ENCODE measurements around the gene STAB1.

DNA sequence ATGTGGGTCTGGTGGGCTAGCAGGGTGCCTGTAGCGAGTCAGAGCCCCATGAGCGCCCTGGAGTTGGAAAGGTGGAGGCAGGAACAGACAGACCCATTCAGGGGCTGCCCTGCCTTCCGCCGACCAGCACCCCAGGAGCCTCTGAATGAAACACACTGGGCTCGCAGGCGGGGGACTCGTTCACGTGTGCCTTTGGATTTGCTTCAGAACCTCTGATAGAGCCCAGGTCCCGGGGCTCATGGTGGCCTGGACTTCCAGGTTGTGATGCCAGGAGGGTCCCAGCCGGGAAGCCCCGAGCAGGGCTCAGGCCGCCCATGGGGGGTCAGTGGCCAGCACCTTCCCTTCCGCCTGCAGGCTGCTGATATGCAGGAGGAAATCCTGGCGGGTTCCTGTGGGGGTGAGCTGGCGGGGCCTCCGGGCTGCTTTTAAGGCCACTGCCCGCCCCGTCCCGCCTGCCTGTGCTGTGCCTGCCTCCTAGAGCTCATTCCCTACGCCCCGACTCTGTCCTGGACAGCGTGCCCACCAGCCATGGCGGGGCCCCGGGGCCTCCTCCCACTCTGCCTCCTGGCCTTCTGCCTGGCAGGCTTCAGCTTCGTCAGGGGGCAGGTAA lies at the start of gene STAB1:
- TF ChIP-seq, protein P1, sequence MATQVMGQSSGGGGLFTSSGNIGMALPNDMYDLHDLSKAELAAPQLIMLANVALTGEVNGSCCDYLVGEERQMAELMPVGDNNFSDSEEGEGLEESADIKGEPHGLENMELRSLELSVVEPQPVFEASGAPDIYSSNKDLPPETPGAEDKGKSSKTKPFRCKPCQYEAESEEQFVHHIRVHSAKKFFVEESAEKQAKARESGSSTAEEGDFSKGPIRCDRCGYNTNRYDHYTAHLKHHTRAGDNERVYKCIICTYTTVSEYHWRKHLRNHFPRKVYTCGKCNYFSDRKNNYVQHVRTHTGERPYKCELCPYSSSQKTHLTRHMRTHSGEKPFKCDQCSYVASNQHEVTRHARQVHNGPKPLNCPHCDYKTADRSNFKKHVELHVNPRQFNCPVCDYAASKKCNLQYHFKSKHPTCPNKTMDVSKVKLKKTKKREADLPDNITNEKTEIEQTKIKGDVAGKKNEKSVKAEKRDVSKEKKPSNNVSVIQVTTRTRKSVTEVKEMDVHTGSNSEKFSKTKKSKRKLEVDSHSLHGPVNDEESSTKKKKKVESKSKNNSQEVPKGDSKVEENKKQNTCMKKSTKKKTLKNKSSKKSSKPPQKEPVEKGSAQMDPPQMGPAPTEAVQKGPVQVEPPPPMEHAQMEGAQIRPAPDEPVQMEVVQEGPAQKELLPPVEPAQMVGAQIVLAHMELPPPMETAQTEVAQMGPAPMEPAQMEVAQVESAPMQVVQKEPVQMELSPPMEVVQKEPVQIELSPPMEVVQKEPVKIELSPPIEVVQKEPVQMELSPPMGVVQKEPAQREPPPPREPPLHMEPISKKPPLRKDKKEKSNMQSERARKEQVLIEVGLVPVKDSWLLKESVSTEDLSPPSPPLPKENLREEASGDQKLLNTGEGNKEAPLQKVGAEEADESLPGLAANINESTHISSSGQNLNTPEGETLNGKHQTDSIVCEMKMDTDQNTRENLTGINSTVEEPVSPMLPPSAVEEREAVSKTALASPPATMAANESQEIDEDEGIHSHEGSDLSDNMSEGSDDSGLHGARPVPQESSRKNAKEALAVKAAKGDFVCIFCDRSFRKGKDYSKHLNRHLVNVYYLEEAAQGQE (IDR thresholded peaks at IDR 0.05; ENCODE audit: unreplicated experiment), result no peak
- TF ChIP-seq, protein P2, sequence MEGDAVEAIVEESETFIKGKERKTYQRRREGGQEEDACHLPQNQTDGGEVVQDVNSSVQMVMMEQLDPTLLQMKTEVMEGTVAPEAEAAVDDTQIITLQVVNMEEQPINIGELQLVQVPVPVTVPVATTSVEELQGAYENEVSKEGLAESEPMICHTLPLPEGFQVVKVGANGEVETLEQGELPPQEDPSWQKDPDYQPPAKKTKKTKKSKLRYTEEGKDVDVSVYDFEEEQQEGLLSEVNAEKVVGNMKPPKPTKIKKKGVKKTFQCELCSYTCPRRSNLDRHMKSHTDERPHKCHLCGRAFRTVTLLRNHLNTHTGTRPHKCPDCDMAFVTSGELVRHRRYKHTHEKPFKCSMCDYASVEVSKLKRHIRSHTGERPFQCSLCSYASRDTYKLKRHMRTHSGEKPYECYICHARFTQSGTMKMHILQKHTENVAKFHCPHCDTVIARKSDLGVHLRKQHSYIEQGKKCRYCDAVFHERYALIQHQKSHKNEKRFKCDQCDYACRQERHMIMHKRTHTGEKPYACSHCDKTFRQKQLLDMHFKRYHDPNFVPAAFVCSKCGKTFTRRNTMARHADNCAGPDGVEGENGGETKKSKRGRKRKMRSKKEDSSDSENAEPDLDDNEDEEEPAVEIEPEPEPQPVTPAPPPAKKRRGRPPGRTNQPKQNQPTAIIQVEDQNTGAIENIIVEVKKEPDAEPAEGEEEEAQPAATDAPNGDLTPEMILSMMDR (conservative IDR thresholded peaks at IDR 0.05; ENCODE audit: low read depth in 2 of 2), result no peak
- TF ChIP-seq POLR2AphosphoS5 (IDR thresholded peaks at IDR 0.05; ENCODE audit: low read depth) (no peak), EZH2 (IDR thresholded peaks at IDR 0.05; ENCODE audit: low read depth, unreplicated experiment) (no peak), JUNB (IDR thresholded peaks at IDR 0.05; ENCODE audit: unreplicated experiment) (no peak), EZH2phosphoT487 (IDR thresholded peaks at IDR 0.05; ENCODE audit: unreplicated experiment) (no peak), NANOG (IDR thresholded peaks at IDR 0.05; ENCODE audit: borderline replicate concordance) (no peak), STAT1 (IDR thresholded peaks at IDR 0.05; ENCODE audit: unreplicated experiment) (no peak), CREB1 (CRISPR knock-in tag; IDR thresholded peaks at IDR 0.05; ENCODE audit: low read depth) (no peak), ZNF331 (CRISPR knock-in tag; IDR thresholded peaks at IDR 0.05; ENCODE audit: low read depth) (no peak), ZNF114 (CRISPR knock-in tag; IDR thresholded peaks at IDR 0.05) (no peak)
- TF ChIP-seq, protein P3, sequence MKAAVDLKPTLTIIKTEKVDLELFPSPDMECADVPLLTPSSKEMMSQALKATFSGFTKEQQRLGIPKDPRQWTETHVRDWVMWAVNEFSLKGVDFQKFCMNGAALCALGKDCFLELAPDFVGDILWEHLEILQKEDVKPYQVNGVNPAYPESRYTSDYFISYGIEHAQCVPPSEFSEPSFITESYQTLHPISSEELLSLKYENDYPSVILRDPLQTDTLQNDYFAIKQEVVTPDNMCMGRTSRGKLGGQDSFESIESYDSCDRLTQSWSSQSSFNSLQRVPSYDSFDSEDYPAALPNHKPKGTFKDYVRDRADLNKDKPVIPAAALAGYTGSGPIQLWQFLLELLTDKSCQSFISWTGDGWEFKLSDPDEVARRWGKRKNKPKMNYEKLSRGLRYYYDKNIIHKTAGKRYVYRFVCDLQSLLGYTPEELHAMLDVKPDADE (IDR thresholded peaks at IDR 0.05), result no peak
- TF ChIP-seq, protein P4, sequence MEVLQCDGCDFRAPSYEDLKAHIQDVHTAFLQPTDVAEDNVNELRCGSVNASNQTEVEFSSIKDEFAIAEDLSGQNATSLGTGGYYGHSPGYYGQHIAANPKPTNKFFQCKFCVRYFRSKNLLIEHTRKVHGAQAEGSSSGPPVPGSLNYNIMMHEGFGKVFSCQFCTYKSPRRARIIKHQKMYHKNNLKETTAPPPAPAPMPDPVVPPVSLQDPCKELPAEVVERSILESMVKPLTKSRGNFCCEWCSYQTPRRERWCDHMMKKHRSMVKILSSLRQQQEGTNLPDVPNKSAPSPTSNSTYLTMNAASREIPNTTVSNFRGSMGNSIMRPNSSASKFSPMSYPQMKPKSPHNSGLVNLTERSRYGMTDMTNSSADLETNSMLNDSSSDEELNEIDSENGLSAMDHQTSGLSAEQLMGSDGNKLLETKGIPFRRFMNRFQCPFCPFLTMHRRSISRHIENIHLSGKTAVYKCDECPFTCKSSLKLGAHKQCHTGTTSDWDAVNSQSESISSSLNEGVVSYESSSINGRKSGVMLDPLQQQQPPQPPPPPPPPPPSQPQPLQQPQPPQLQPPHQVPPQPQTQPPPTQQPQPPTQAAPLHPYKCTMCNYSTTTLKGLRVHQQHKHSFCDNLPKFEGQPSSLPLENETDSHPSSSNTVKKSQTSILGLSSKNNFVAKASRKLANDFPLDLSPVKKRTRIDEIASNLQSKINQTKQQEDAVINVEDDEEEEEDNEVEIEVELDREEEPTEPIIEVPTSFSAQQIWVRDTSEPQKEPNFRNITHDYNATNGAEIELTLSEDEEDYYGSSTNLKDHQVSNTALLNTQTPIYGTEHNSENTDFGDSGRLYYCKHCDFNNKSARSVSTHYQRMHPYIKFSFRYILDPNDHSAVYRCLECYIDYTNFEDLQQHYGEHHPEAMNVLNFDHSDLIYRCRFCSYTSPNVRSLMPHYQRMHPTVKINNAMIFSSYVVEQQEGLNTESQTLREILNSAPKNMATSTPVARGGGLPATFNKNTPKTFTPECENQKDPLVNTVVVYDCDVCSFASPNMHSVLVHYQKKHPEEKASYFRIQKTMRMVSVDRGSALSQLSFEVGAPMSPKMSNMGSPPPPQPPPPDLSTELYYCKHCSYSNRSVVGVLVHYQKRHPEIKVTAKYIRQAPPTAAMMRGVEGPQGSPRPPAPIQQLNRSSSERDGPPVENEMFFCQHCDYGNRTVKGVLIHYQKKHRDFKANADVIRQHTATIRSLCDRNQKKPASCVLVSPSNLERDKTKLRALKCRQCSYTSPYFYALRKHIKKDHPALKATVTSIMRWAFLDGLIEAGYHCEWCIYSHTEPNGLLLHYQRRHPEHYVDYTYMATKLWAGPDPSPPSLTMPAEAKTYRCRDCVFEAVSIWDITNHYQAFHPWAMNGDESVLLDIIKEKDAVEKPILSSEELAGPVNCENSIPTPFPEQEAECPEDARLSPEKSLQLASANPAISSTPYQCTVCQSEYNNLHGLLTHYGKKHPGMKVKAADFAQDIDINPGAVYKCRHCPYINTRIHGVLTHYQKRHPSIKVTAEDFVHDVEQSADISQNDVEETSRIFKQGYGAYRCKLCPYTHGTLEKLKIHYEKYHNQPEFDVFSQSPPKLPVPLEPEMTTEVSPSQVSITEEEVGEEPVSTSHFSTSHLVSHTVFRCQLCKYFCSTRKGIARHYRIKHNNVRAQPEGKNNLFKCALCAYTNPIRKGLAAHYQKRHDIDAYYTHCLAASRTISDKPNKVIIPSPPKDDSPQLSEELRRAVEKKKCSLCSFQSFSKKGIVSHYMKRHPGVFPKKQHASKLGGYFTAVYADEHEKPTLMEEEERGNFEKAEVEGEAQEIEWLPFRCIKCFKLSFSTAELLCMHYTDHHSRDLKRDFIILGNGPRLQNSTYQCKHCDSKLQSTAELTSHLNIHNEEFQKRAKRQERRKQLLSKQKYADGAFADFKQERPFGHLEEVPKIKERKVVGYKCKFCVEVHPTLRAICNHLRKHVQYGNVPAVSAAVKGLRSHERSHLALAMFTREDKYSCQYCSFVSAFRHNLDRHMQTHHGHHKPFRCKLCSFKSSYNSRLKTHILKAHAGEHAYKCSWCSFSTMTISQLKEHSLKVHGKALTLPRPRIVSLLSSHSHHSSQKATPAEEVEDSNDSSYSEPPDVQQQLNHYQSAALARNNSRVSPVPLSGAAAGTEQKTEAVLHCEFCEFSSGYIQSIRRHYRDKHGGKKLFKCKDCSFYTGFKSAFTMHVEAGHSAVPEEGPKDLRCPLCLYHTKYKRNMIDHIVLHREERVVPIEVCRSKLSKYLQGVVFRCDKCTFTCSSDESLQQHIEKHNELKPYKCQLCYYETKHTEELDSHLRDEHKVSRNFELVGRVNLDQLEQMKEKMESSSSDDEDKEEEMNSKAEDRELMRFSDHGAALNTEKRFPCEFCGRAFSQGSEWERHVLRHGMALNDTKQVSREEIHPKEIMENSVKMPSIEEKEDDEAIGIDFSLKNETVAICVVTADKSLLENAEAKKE (CRISPR knock-in tag; IDR thresholded peaks at IDR 0.05), result no peak
